Right lobe of liver (tissue), 6 donors: ENCODE results near the gene SCAP. TPM values are rescaled to one million over a fixed set of nuclear protein-coding genes. Genes with fewer than 3 reads are reported as not detected.
A peak's percentile ranks its signal among the peaks of the same experiment; 100 is the strongest.

Experiments
- ATAC-seq, 4 donors: fragments of 200-7000 bp; cut with Tn5 transposase; one replicate each; pipeline ENCODE4 v1.9.1; 2020; ENCODE audit warnings: mild to moderate bottlenecking in 4 of 4, moderate library complexity in 4 of 4
- DNase-seq, 3 donors: peaks; one replicate each; pipeline ENCODE4 v3.0.0-alpha.2; 2020
- H3K27ac ChIP-seq, 3 donors: fragments of 200-600 bp; one replicate each; pipeline ENCODE4 v1.8.0; 2022
- H3K27me3 ChIP-seq, 2 donors: fragments of 200-600 bp; one replicate each; pipeline ENCODE4 v1.8.0; 2022
- H3K36me3 ChIP-seq, 4 donors: fragments of 200-600 bp; sonication (generic) in 1 of 4; one replicate each; pipeline versions ENCODE4 v1.5.1 to v1.8.0; 2017 to 2022; ENCODE audit warnings: control low read depth in 1 of 4
- H3K4me1 ChIP-seq, 4 donors: fragments of 200-600 bp; sonication (generic) in 1 of 4; one replicate each; pipeline versions ENCODE4 v1.5.1 to v1.8.0; 2017 to 2022; ENCODE audit warnings: control low read depth in 1 of 4
- H3K4me3 ChIP-seq, 3 donors: fragments of 200-600 bp; one replicate each; pipeline ENCODE4 v1.8.0; 2022
- H3K9me3 ChIP-seq, 4 donors: fragments of 200-600 bp; sonication (generic) in 1 of 4; one replicate each; pipeline versions ENCODE4 v1.5.1 to v1.8.0; 2017 to 2022; ENCODE audit warnings: control low read depth in 1 of 4
- POLR2A ChIP-seq: fragments of 450-650 bp; IDR thresholded peaks from one replicate; pipeline ENCODE4 v1.6.1; 2017; ENCODE audit warnings: antibody characterized with exemption, mild to moderate bottlenecking
- WGBS: methylation state at CpG from one replicate; pipeline ENCODE4 v1.1.6; 2018; ENCODE audit warnings: low coverage, low lambda C conversion rate; ENCODE audit not compliant: insufficient coverage; ENCODE audit errors: missing lambda C conversion rate; 5-methylcytosine and 5-hydroxymethylcytosine counted together
- intact Hi-C, 2 donors: fragments of 100-400 bp; cut with DNase I; formaldehyde crosslinking; loops; one replicate each; pipeline versions ENCODE4 v1.11.2 to v1.14.1; 2022
- total RNA-seq, 6 experiments: library from RNA; depleted of rRNA in 2 of 6; stranded (reverse); fragments of >200 nt in 2 of 6; fragmentation: NEBNext Ultra II Directional in 3 of 6; extraction: Animal tissue kit (Norgen Biotek cat#: 25700) in 3 of 6; gene quantifications; one replicate each; pipeline versions ENCODE4 v1.1.0 to v1.2.4, GENCODE V29; 2016 to 2023
- TF ChIP-seq, protein P1 (sequence below), 4 donors: fragments of 200-600 bp in 3 of 4; fragments of 450-650 bp in 1 of 4; IDR thresholded peaks; one replicate each; pipeline versions ENCODE4 v1.5.1 to v1.8.0; 2016 to 2022; ENCODE audit warnings: antibody characterized with exemption in 4 of 4, mild to moderate bottlenecking in 2 of 4
- donor health status: DM: no; HTN: yes; CAD: no.
- donor health status: DM: no; HTN: no; CAD: no.
- donor health status: DM: no; HTN: no; CAD: no.
- donor health status: DM: no; HTN: yes; CAD: no.
- donor health status: DM: no; HTN: yes; CAD: no.

Gene SCAP
- total RNA-seq, 6 experiments from 2014 or later, result 48.8 to 85.1 (median 78.9) TPM

- WGBS, result 83% methylated on average over 6 of the region's 13 CpGs
- H3K27me3 ChIP-seq, result no peaks in the 10 kb centered on the region
- DNase-seq, result no peak
- TF ChIP-seq, protein P1, sequence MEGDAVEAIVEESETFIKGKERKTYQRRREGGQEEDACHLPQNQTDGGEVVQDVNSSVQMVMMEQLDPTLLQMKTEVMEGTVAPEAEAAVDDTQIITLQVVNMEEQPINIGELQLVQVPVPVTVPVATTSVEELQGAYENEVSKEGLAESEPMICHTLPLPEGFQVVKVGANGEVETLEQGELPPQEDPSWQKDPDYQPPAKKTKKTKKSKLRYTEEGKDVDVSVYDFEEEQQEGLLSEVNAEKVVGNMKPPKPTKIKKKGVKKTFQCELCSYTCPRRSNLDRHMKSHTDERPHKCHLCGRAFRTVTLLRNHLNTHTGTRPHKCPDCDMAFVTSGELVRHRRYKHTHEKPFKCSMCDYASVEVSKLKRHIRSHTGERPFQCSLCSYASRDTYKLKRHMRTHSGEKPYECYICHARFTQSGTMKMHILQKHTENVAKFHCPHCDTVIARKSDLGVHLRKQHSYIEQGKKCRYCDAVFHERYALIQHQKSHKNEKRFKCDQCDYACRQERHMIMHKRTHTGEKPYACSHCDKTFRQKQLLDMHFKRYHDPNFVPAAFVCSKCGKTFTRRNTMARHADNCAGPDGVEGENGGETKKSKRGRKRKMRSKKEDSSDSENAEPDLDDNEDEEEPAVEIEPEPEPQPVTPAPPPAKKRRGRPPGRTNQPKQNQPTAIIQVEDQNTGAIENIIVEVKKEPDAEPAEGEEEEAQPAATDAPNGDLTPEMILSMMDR (IDR thresholded peaks at IDR 0.05), result no peak
- TF ChIP-seq POLR2A, result no peak
- no peaks in the 10 kb centered on the region for H3K9me3 ChIP-seq
- H3K4me1 ChIP-seq, result no peaks in the 10 kb centered on the region
- H3K27ac ChIP-seq, result no peak overlapping the region
- intact Hi-C loops, result no loop called here
- H3K4me3 ChIP-seq, result no peak overlapping the region
- peaks cover 0 to 32% (median 7%) of the 10 kb centered on the region in 4 donors for H3K36me3 ChIP-seq
- ATAC-seq, result no peak
These were observed 71.3 kb downstream of the SCAP start for GRCh38 chr3:47404431-47404876.

DNA sequence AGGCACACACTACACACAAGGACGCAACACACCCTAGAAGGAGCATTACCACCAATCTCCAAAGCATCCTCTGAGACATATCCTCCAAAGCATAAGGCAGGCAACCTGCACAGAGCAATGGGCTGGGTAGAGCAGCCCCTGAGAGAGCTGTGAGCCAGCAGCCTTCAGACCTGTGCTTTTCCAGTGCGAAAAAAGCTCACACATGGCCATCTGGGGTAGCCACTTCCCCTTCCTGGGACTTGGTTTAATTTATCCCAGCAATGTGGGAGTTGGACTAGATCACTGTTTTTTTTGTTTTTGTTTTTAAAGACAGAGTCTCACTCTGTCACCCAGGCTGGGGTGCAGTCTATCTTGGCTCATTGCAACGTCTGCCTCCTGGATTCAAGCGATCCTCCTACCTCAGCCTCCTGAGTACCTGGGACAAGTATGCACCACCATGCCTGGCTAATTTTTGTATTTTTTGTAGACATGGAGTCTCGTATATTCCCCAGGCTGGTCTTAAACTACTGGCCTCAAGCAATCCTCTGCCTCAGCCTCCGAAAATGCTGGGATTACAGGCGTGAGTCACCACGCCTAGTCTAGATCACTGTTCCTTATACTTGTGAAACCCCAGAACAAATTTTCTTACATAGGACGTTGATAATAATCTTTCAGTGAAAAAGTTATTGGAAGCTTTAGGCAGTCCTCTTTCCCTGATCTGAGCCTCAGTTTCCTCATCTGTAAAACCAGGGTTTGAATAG is 76.0 kb downstream of the SCAP start:
- no peaks in the 10 kb centered on the region for H3K9me3 ChIP-seq
- ATAC-seq (peak in 1 of 4 donors; percentile 13), DNase-seq (no peak)
- TF ChIP-seq, protein P1 (IDR thresholded peaks at IDR 0.05), result no peak
- TF ChIP-seq POLR2A, result no peak
- peaks cover 0 to 6% (median 0%) of the 10 kb centered on the region in 4 donors for H3K4me1 ChIP-seq
- no peak overlapping the region for H3K4me3 ChIP-seq
- 74% methylated on average over 9 of the region's 9 CpGs for whole genome bisulfite sequencing
- H3K27me3 ChIP-seq, result no peaks in the 10 kb centered on the region
- H3K27ac ChIP-seq, result no peak overlapping the region
- H3K36me3 ChIP-seq, result peaks cover 0 to 12% (median 0%) of the 10 kb centered on the region in 4 donors
- intact Hi-C loops, result no loop called here

DNA sequence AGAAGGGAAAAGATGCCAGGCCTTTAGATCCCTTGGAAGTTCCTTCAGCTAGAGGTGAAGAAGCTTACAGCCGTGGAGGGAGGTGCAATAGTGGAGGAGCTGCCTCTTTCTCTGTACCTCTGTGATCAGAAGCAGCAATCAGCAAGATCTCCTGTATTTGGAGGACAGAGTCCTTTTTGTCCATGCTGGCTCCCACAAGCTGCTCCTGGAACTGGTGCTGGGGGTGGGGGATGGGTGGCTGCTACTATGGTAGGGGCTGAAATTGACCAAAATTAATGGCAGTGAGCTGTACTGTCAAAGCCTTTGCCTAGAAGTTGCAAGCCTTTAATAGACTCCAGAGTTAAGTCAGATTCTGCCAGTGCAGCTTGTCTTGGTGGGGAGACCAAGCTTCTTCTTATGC is 76.7 kb downstream of the SCAP start:
- TF ChIP-seq POLR2A, result no peak
- TF ChIP-seq, protein P1 (IDR thresholded peaks at IDR 0.05), result no peak
- H3K4me1 ChIP-seq, result peaks cover 0 to 12% (median 0%) of the 10 kb centered on the region in 4 donors
- DNase-seq (no peak), ATAC-seq (peak in 2 of 4 donors; percentile 50 to 55)
- intact Hi-C loops, result no loop called here
- 17% methylated on average over 1 of the region's 1 CpG for WGBS
- no peak overlapping the region for H3K27ac ChIP-seq
- no peak overlapping the region for H3K4me3 ChIP-seq
- peaks cover 0 to 12% (median 0%) of the 10 kb centered on the region in 4 donors for H3K36me3 ChIP-seq
- no peaks in the 10 kb centered on the region for H3K27me3 ChIP-seq
- H3K9me3 ChIP-seq, result no peaks in the 10 kb centered on the region

DNA sequence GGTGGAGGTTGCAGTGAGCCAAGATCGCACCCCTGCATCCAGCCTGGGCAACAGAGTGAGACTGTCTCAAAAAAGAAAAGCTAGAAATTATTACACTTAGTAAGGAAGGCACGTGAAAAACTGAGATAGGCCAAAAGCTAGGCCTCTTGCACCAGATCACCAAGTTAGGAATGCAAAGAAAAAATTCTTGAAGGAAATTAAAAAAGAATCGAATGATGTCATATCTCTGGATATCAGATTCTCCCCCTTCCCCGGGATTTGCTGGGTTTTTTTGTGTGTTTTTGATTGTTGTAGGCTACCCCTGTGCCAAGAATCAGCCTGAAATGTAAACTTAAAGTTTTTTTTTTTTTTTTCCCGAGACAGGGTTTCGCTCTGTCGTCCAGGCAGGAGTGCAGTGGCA is 77.5 kb downstream of the SCAP start:
- intact Hi-C loops, result no loop called here
- Histone ChIP-seq H3K9me3 (no peaks in the 10 kb centered on the region), H3K27ac (no peak overlapping the region), H3K4me1 (peaks cover 0 to 20% (median 0%) of the 10 kb centered on the region in 4 donors), H3K27me3 (no peaks in the 10 kb centered on the region), H3K36me3 (peaks cover 0 to 12% (median 0%) of the 10 kb centered on the region in 4 donors), H3K4me3 (no peak overlapping the region)
- DNase-seq (no peak), ATAC-seq (no peak)
- WGBS, result 57% methylated on average over 6 of the region's 7 CpGs
- no peak for TF ChIP-seq POLR2A
- TF ChIP-seq, protein P1 (IDR thresholded peaks at IDR 0.05), result no peak
